ENCODE measurements around the gene TDRD1.
"Not testable (repeated sequence)": the region's sequence is repeated elsewhere in the genome, so short reads cannot be mapped to it uniquely, and the experiment has no call there.

TDRD1 gene, protein sequence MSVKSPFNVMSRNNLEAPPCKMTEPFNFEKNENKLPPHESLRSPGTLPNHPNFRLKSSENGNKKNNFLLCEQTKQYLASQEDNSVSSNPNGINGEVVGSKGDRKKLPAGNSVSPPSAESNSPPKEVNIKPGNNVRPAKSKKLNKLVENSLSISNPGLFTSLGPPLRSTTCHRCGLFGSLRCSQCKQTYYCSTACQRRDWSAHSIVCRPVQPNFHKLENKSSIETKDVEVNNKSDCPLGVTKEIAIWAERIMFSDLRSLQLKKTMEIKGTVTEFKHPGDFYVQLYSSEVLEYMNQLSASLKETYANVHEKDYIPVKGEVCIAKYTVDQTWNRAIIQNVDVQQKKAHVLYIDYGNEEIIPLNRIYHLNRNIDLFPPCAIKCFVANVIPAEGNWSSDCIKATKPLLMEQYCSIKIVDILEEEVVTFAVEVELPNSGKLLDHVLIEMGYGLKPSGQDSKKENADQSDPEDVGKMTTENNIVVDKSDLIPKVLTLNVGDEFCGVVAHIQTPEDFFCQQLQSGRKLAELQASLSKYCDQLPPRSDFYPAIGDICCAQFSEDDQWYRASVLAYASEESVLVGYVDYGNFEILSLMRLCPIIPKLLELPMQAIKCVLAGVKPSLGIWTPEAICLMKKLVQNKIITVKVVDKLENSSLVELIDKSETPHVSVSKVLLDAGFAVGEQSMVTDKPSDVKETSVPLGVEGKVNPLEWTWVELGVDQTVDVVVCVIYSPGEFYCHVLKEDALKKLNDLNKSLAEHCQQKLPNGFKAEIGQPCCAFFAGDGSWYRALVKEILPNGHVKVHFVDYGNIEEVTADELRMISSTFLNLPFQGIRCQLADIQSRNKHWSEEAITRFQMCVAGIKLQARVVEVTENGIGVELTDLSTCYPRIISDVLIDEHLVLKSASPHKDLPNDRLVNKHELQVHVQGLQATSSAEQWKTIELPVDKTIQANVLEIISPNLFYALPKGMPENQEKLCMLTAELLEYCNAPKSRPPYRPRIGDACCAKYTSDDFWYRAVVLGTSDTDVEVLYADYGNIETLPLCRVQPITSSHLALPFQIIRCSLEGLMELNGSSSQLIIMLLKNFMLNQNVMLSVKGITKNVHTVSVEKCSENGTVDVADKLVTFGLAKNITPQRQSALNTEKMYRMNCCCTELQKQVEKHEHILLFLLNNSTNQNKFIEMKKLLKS

DNA sequence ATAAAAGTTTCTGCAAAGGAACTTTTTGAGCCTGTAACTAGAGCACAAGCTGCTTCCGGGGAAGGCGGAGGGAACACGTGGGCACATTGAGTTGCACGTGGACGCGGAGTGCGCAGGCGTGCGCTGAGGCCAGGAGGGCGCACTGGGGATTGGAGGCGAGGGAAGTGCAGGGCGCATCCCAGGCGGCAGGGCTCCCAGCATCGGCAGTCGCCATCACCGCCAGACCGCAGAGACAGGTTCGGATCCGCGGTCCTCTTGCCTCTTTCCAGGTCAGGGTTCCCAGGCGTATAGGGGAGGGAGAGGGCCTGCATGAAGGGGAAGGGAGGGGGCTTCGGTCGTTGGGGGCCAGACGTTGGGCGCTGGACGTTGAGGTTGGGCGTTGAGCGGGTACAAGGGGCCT is at the start of gene TDRD1:
Gene TDRD1 (plus strand): TSS at position 206 of the 400 bp plus-strand sequence. CDS start 8,479 bp downstream, outside the sequence.
- DNase-seq (ENCODE audit: low read depth in 3 of 3), result no peak

DNA sequence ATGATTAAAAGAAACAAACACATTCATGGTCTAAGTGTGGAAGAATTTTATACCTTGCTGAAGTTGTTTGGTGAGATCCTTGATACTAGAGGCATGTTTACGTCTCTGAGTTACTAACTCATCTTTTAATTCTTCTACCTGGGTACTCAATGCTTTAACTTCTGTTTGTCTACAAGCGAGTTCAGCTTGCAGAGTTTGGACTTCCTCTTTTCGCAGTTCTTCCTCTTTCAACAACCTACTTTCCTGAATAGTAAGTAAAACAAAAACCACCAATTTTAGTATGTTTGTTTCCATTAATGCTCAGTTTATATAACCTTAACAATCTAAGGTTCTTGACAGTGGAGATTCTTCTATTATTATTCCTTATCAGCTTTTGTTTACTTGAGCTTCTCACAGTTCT is 48.1 kb upstream of the TDRD1 start:
- DNase-seq (ENCODE audit: low read depth in 3 of 3), result no peak

DNA sequence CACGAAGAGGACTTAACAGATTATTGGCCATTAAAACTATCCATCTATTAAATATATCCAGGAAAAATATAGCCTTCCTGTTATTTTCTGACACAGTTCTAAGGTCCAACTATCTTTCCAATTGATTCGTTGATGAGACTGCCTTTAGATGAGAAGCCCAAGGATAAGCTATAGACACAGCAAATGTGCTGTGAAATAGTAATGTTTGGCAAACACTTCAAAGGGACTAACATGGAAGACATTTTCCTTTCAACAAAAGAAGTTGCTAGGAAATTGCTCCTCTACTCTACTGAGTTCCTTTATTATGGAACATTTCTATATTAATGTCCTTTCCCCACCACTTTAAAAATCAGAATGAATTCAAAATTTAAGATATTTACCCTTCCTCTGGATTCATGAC is 43.7 kb upstream of the TDRD1 start:
- DNase-seq (ENCODE audit: low read depth in 3 of 3), result no peak

DNA sequence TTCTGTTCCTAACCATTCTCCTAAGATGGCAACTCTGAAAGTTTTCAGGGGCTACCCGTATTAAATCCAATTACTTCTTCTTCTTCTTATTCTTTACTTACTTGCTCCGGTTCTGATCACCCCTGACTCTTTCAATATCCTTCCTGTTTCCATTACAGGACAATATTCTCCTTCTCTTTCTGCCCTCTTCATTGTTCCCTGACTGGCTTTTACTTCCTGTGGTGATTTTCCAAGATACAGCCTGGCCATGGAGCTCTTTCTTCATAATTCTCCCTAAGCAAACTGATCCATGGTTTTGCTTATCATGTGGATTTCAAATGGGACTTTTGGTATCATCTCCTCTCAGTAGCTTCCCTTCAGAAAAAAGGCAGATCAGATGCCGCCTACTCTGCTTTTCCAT is 40.6 kb upstream of the TDRD1 start:
- DNase-seq (ENCODE audit: low read depth in 3 of 3), result no peak

DNA sequence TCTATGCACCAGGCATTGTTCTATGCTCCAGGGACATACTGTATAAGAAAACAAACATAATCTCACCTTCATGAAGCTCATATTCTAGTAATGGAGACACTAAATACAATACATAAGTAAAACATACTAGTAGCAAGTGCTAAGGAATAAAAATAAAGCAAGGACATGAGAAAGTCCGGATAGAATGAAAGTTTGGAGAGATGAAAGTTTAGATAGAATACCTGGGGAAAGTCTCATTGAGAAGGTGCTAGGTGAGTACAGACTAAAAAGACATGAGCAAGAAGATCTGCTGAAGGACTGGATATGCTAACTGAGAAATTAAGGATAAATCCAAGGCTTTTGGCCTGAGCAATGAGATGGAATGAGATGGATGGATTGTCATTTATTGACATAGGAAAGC is 39.1 kb upstream of the TDRD1 start:
- DNase-seq (ENCODE audit: low read depth in 3 of 3), result no peak

DNA sequence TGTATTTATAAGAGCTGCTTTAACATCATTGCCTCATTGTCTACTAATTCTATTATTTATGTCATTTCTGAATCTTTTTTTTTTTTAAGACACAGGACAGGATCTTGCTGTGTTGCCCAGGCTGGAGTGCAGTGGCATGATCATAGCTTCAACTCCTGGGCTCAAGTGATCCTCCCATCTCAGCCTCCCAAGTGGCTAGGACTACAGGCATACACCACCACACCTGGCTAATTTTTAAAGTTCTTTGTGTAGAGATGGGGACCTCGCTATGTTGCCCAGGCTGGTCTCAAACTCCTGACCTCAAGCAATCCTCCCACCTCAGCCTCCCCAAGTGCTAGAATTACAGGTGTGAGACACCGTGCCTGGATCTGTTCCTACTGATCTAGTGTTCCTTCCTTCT is 38.3 kb upstream of the TDRD1 start:
- not testable (repeated sequence) for DNase-seq (ENCODE audit: low read depth in 3 of 3)

DNA sequence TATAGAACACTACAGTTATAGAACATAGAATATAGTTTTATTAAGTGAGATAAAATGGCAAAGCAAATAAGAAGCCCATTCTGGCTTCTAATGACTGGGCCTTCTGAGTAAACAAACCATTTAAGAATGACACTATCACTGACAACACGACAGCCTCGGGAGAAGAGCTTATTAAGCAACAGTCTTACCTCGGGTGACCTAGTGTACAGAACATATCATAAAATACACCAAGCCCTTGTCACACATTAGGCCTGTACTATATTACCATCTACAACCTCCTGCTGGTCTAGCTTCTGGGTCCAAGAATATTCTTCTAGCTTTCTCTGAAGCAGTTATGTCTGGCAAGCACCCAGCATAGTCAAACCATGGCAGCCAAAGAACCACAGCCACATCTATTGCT is 37.1 kb upstream of the TDRD1 start:
- no peak for DNase-seq (ENCODE audit: low read depth in 3 of 3)

DNA sequence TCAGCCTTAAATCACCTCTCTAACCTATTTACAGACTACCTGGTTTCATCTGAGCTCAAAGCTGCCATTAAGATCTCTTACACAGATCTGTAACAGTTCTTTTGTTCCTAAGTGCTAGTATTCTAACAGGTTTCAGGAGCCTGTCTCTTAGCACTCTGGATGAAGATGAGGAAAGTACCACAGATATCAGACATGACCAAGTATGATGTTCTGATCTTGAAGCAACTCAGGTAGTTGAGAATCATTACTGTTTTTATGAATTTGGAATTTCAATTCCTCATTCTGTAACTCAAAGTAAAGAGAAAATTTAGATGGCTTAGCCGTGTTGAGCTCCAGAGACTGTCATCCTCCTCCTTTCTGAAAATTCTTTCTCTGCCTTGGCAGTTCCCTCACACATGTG is 36.0 kb upstream of the TDRD1 start:
- no peak for DNase-seq (ENCODE audit: low read depth in 3 of 3)

DNA sequence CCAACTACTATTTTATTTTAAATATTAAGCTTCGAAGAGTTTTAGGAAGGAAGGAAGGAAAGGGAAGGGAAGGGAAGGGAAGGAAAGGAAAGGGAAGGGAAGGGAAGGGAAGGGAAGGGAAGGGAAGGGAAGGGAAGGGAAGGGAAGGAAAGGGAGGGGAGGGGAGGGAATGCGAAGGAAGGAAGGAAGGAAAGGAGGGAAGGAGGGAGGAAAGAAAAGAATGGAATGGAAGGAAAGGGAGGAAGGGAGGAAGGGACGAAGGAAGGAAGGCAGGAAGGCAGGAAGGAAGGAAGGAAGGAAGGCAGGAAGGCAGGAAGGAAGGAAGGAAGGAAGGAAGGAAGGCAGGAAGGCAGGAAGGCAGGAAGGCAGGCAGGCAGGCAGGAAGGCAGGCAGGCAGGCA is 29.7 kb upstream of the TDRD1 start:
- not testable (repeated sequence) for DNase-seq (ENCODE audit: low read depth in 3 of 3)

DNA sequence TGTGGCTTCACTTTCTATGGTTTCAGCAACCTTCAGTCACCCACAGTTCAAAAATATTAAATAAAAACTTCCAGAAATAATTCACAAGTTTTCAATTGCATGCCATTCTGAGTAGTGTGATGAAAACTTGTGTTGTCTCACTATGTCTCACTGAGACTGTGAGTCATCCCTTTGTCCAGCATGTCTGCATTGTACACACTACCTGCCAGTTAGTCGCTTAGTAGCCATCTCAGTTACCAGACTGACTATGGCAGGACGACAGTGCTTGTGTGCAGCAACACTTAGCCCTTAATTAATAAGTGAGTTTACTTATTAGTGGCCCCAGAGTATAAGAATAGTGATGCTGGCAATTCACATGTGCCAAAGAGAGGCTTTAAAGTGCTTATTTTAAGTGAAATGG is 27.7 kb upstream of the TDRD1 start:
- DNase-seq (ENCODE audit: low read depth in 3 of 3), result no peak

DNA sequence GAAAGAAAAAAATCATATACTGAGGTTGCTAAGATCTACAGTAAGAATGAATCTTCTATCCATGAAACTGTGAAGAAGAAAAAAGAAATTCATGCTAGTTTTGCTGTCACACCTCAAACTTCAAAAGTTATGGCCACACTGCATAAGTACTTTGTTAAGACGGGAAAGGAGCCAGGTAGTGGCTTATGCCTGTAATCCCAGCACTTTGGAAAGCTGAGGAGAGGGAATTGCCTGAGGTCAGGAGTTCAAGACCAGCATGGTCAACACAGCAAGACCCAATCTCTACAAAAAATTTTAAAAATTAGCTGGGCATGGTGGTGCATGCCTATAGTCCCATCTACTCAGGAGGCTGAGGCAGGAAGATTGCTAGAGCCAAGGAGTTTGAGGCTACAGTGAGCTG is 27.3 kb upstream of the TDRD1 start:
- no peak for DNase-seq (ENCODE audit: low read depth in 3 of 3)

DNA sequence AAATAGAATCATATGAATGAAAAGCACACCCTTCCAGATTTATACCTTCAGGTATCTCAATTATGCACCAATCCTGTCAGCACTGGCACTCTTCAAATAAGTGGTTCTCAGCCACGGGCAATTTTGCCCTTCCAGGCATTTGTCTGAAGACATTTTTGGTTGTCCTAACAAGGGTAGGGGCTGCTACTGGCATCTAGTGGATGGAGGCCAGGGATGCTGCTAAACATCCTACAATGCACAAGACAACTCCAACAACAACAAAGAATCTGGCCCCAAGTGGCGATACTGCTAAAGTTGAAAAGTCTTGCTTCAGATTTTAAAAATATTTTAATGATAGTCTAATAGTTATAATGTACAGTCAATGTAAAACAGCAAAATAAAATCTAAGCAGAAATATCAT is 21.2 kb upstream of the TDRD1 start:
- no peak for DNase-seq (ENCODE audit: low read depth in 3 of 3)

DNA sequence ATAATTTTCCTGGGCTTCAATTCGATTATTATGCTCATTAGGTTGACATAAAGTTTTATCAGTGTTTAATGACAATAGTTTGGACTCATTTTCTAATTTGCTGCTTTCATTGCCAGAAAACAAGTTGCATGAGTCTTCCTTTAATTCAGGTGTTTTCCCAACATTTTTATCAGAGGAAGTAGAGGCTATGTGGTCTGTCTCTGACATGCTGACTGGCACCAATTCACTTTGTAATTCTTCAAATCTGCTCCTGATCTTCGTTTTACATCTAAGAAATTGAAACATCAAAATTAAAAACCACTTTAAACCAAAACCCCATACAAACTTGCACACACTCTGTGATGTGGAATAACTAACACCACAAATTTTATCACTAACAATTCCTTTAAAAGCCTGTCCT is 16.1 kb upstream of the TDRD1 start:
- DNase-seq (ENCODE audit: low read depth in 3 of 3), result no peak

DNA sequence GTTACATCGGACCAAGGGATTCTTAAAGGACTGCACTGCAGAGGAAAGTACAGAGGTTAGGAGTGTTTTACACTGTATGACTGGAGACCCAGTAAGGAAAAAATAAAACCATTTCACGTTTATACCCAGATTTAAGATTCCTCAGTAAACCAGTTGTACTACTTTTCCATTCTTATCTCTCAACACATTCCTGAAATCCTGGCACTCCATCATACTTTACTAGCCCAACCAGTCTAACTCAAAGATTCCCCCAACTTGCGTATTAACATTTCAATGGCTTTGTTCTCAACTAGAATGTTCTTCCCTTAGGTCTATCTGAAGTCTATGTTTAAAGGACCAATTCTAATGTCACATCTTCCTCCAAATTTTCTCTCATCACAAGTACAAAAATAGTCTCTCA is 13.1 kb upstream of the TDRD1 start:
- no peak for DNase-seq (ENCODE audit: low read depth in 3 of 3)

DNA sequence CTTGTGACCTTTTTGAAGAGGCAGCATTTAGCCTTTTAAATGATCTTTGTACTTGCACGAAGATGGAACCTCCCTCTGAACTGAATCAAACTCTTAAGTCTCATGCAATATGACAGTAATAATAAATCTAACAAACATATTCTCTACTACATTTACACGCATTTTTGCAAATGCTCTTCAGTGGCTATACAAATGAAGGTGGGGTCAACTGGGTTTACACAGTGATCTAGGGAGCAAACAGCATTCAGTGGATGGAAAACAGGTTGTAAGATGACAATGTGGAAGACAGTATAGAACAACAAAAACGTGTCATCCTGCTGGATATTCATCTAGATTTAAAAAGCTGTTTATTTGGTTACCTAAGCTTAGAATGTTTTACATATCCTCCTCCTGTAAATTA is 12.7 kb upstream of the TDRD1 start:
- DNase-seq (ENCODE audit: low read depth in 3 of 3), result no peak

DNA sequence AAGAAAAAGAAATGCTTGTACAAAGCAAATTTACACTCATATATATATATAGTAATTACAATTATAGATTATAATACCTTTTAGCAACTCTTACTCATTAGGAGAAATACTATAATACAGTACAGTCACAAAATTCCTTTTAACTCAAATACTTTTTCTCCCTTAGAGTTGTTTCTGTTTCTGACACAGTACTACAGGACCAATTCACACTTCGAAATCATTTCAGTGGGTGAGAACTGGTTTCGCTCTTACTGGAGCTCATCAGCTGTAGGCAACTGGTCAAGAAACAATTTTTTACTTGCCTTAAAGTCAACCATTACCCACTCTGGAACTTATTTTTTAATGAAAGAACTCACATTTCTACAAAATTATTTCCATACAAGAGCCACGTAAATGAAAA is 11.2 kb upstream of the TDRD1 start:
- no peak for DNase-seq (ENCODE audit: low read depth in 3 of 3)

DNA sequence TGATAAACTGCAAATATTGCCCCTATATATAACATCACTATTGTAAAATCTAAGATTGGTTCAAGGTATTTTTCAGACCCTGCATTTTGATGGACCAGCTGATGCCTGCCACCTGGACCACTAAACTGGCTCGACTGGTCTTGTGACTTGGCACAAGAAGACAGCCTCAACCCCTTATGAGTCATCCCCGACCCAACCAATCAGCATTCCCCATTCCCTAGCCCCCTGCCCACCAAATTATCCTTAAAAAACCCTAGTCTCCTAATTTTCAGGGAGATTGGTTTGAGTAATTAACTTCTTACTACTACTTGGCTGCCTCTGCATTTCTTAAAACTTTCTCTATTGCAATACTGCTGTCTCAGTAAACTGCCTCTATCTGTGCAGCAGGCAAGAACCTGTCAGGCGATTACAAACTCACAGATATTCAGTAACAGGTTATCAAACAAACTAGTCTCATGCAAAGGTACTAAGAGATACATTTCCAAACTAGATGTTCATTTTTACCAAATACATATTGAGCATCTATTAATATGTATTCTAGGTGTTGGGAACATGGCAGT is 10.6 kb upstream of the TDRD1 start:
- DNase-seq (ENCODE audit: low read depth in 3 of 3), result no peak

DNA sequence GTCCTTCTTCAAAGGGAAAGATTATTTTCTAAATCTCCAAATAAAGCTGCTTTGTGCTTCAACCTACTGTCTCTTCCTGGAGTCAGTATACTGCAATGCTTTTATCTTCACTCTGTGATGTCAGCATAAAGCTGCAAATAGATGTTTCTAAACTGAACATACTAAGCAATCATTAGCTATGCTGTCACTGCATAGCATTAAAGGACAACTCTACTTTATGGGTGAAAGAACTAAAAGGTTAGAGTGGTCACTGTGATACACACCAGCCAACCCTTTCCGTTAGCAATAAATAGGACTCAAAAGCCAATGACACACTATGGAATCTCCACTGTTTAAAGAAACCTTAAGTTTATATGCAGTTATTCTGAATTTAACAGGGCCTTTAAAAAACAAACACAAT is 6.9 kb upstream of the TDRD1 start:
- DNase-seq (ENCODE audit: low read depth in 3 of 3), result no peak

DNA sequence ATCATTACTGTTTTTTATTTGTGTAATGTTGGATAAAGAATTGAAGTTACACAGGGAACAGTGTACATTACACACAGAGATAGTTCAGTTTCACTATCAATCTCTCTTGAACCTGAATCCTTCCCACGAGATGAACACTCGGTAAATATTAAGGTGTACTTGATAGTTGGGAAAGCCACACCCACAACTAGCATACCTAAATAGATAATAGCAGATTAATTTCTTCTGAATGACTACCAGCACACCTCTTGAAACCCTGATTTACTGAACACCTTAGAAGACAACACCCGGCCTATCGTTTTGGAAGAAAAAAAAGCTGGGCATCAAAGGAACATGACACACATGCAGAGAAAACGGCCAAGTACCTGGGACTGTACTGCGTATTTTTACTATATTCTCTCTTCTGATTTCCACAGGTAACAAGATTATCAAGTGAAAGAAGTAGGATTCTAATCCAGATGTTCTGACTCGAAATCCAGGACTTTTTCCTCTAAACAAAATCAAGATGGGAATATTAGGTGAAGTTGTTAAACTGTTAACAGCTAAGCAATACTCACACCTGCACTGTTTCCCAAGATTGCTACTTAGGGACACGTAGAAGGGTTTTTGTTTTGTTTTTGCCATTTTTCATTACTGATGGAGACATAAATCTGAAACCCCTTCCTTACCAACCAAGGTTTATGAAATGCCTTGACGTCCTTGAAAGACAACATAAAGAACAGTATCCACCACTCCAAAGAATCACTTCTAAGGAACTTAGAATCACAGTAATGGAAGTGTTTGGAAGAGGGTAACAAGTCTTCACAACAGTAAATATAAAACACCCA is 6.2 kb upstream of the TDRD1 start:
- no peak for DNase-seq (ENCODE audit: low read depth in 3 of 3)

DNA sequence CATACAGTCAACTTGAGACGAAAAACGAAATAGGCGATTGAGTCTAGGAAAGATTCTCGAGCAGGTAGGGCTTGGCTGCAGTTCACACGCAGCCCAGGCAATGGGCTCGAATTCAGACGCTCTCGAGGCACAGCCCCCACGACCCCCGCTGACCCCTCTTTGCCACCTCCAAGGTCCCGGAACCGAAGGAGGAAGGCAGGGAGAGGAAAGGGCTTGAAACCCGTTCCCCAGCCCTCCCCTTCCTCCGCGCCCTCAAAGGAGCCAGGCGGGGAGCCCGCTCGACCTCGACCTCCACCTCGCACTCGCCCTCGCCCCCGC is 5.6 kb upstream of the TDRD1 start:
- no peak for DNase-seq (ENCODE audit: low read depth in 3 of 3)

DNA sequence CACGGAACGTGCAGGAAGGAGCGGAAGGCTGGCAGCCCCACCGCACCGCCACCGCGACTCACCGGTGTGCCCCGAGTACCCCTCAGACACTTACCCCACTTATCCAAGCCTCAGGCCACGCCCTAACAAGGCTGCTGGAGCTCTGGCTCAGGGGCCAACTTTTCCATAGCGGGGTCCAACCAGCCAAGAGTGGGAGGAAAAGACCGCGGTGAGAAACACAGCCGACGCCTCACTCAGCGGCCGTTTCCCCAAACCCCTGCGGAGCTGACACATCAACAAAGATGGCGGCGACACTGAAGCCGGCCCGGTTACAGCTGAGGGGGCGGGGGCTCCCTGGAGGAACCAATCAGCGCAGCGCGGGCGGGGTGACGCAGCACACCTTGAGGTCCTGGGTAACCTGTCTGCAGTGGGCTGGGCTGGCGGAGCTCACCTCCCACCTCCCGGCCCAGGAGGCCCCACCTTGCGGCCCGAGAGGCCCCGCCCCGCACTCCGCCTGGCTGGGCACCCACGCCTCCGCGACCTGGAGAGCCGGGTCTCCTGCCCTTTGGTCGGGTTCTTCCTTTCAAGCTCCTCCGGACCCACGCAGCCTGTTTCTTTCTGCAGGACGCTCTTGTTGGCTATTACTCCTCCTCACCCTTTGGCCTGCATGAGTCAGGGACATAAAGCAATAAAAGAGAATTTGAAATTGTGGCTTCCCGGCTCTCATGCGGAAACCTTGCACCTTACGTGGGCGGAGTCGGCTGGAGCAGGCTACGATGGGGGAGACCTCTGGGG is 5.0 kb upstream of the TDRD1 start, which contains the start of gene CCDC186:
Gene CCDC186 (minus strand): TSS at position 283 of the 774 bp plus-strand sequence. CDS start 10,935 bp downstream, outside the sequence.
- DNase-seq (ENCODE audit: low read depth in 3 of 3), result peak; percentile 95 to 98 (median 95)
